GM12875 (cell line): Measurements from ENCODE around the gene ELP1.

Source experiments
- H3K4me3 ChIP-seq: one replicate; pipeline ENCODE4 v1.5.1; 2011; ENCODE audit warnings: low read depth, low read length, control low read depth
- CTCF ChIP-seq: IDR thresholded peaks from 2 replicates; pipeline ENCODE4 v1.5.1; 2011; ENCODE audit warnings: low read depth, mild to moderate bottlenecking, control low read depth, inconsistent platforms, low read length, moderate library complexity, borderline replicate concordance; ENCODE audit not compliant: insufficient read depth

The ELP1 gene

GRCh38 chr9:108951578-108951977 is 17.7 kb upstream of the ELP1 start:
- TF ChIP-seq CTCF: no peak

GRCh38 chr9:108950168-108950567 is 16.2 kb upstream of the ELP1 start:
- no peak for TF ChIP-seq CTCF
- H3K4me3 ChIP-seq: no peak overlapping the region

More at GRCh38 chr9:108951578-108951977, 17.7 kb upstream of the ELP1 start:
- no peak overlapping the region for H3K4me3 ChIP-seq

GRCh38 chr9:108939975-108940374 is 6.1 kb upstream of the ELP1 start:
- H3K4me3 ChIP-seq: no peak overlapping the region
- TF ChIP-seq CTCF: no peak

GRCh38 chr9:108937561-108938305 is 3.8 kb upstream of the ELP1 start:
- H3K4me3 ChIP-seq: no peak overlapping the region
- TF ChIP-seq CTCF: no peak

GRCh38 chr9:108934323-108934893 is 484 bp upstream of the ELP1 start, which contains the start of gene ABITRAM:
ABITRAM (plus strand) TSS chr9:108934400; CDS start chr9:108934487, 87 bp downstream.
- peak within 1 kb of the TSS; percentile 85 for H3K4me3 ChIP-seq
- TF ChIP-seq CTCF: no peak

- H3K4me3 ChIP-seq: peak overlapping the region; percentile 85
- TF ChIP-seq CTCF: no peak
Measured at GRCh38 chr9:108933231-108933717, 650 bp downstream of the ELP1 start.

GRCh38 chr9:108928386-108928785 is 5.5 kb downstream of the ELP1 start:
- H3K4me3 ChIP-seq: no peak overlapping the region
- TF ChIP-seq CTCF: no peak
